Measurements from ENCODE around the gene ACTL7A. TPM values are rescaled to one million over a fixed set of nuclear protein-coding genes. Genes with fewer than 3 reads are reported as not detected.

The ACTL7A gene
- total and polyA plus RNA-seq, 2 of the 13 experiments (the other 11 are each of a cell fraction or from before 2014, with no cell fraction given), result not detected

DNA sequence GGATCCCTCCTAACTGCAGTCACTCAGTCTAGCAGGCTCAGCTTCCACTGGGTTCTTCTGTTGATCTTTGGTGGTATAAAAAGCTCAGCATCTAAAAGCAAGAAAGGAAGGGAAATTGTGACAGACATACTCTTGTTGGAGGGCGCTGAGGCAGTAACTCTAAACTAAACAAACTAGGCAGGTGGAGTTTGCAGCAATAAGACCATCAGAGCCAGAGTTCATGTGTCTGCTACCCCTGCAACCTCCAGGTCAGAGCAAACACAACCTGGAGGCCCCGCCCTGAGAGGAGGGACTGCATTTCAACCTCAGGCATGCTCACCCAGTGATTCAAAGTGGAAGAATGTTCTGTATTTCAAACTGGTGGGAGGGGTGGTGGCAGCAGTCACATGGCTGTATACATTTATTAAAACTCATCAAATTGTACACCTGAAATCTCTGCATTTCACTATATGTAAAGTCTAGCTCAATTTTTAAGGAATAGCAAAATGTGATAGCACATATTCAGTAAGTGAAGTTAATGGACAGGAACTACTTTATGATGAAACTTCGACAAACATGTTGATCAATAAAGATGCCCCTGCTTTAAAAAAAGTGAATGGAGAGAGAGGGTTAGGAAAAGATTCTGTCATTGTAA, 7.1 kb downstream of the ACTL7A start (continued):
- TF ChIP-seq ZNF20 (CRISPR knock-in tag; IDR thresholded peaks at IDR 0.05) (no peak), SNAI1 (CRISPR knock-in tag; IDR thresholded peaks at IDR 0.05; ENCODE audit: borderline replicate concordance) (0 out of 2 replicates have a peak, but pooled peaks have one; percentile 69), SMARCC2 (IDR thresholded peaks at IDR 0.05) (no peak), NFATC3 (CRISPR knock-in tag; IDR thresholded peaks at IDR 0.05) (0 out of 2 replicates have a peak, but pooled peaks have one; percentile 80), NR2F2 (IDR thresholded peaks at IDR 0.05; ENCODE audit: borderline replicate concordance, low read depth) (peak; percentile 70), MAF1 (CRISPR knock-in tag; IDR thresholded peaks at IDR 0.05; ENCODE audit: borderline replicate concordance) (no peak), ZNF484 (CRISPR knock-in tag; IDR thresholded peaks at IDR 0.05; ENCODE audit: borderline replicate concordance, low read depth) (no peak), ZNF670 (CRISPR knock-in tag; IDR thresholded peaks at IDR 0.05; ENCODE audit: borderline replicate concordance) (no peak), MTA1 (CRISPR knock-in tag; IDR thresholded peaks at IDR 0.05; ENCODE audit: borderline replicate concordance) (no peak), IRF2 (CRISPR knock-in tag; IDR thresholded peaks at IDR 0.05) (peak; percentile 71; the same call in 1 of the 2 replicates), ZNF557 (CRISPR knock-in tag; IDR thresholded peaks at IDR 0.05) (0 out of 2 replicates have a peak, but pooled peaks have one; percentile 63)
- TF ChIP-seq, protein P1, sequence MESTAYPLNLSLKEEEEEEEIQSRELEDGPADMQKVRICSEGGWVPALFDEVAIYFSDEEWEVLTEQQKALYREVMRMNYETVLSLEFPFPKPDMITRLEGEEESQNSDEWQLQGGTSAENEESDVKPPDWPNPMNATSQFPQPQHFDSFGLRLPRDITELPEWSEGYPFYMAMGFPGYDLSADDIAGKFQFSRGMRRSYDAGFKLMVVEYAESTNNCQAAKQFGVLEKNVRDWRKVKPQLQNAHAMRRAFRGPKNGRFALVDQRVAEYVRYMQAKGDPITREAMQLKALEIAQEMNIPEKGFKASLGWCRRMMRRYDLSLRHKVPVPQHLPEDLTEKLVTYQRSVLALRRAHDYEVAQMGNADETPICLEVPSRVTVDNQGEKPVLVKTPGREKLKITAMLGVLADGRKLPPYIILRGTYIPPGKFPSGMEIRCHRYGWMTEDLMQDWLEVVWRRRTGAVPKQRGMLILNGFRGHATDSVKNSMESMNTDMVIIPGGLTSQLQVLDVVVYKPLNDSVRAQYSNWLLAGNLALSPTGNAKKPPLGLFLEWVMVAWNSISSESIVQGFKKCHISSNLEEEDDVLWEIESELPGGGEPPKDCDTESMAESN (CRISPR knock-in tag; conservative IDR thresholded peaks at IDR 0.05), result peak; percentile 88; the same call in 1 of the 2 replicates
- TF ChIP-seq, protein P2, sequence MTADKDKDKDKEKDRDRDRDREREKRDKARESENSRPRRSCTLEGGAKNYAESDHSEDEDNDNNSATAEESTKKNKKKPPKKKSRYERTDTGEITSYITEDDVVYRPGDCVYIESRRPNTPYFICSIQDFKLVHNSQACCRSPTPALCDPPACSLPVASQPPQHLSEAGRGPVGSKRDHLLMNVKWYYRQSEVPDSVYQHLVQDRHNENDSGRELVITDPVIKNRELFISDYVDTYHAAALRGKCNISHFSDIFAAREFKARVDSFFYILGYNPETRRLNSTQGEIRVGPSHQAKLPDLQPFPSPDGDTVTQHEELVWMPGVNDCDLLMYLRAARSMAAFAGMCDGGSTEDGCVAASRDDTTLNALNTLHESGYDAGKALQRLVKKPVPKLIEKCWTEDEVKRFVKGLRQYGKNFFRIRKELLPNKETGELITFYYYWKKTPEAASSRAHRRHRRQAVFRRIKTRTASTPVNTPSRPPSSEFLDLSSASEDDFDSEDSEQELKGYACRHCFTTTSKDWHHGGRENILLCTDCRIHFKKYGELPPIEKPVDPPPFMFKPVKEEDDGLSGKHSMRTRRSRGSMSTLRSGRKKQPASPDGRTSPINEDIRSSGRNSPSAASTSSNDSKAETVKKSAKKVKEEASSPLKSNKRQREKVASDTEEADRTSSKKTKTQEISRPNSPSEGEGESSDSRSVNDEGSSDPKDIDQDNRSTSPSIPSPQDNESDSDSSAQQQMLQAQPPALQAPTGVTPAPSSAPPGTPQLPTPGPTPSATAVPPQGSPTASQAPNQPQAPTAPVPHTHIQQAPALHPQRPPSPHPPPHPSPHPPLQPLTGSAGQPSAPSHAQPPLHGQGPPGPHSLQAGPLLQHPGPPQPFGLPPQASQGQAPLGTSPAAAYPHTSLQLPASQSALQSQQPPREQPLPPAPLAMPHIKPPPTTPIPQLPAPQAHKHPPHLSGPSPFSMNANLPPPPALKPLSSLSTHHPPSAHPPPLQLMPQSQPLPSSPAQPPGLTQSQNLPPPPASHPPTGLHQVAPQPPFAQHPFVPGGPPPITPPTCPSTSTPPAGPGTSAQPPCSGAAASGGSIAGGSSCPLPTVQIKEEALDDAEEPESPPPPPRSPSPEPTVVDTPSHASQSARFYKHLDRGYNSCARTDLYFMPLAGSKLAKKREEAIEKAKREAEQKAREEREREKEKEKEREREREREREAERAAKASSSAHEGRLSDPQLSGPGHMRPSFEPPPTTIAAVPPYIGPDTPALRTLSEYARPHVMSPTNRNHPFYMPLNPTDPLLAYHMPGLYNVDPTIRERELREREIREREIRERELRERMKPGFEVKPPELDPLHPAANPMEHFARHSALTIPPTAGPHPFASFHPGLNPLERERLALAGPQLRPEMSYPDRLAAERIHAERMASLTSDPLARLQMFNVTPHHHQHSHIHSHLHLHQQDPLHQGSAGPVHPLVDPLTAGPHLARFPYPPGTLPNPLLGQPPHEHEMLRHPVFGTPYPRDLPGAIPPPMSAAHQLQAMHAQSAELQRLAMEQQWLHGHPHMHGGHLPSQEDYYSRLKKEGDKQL (CRISPR knock-in tag; IDR thresholded peaks at IDR 0.05; ENCODE audit: low read depth), result peak; percentile 69; the same call in 1 of the 2 replicates
- TF ChIP-seq, protein P3, sequence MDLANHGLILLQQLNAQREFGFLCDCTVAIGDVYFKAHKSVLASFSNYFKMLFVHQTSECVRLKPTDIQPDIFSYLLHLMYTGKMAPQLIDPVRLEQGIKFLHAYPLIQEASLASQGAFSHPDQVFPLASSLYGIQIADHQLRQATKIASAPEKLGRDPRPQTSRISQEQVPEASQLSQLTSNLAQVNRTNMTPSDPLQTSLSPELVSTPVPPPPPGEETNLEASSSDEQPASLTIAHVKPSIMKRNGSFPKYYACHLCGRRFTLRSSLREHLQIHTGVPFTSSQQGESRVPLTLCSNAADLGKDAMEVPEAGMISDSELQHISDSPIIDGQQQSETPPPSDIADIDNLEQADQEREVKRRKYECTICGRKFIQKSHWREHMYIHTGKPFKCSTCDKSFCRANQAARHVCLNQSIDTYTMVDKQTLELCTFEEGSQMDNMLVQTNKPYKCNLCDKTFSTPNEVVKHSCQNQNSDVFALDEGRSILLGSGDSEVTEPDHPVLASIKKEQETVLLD (CRISPR knock-in tag; IDR thresholded peaks at IDR 0.05; ENCODE audit: low read depth), result no peak
- TF ChIP-seq, protein P4, sequence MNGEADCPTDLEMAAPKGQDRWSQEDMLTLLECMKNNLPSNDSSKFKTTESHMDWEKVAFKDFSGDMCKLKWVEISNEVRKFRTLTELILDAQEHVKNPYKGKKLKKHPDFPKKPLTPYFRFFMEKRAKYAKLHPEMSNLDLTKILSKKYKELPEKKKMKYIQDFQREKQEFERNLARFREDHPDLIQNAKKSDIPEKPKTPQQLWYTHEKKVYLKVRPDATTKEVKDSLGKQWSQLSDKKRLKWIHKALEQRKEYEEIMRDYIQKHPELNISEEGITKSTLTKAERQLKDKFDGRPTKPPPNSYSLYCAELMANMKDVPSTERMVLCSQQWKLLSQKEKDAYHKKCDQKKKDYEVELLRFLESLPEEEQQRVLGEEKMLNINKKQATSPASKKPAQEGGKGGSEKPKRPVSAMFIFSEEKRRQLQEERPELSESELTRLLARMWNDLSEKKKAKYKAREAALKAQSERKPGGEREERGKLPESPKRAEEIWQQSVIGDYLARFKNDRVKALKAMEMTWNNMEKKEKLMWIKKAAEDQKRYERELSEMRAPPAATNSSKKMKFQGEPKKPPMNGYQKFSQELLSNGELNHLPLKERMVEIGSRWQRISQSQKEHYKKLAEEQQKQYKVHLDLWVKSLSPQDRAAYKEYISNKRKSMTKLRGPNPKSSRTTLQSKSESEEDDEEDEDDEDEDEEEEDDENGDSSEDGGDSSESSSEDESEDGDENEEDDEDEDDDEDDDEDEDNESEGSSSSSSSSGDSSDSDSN (CRISPR knock-in tag; IDR thresholded peaks at IDR 0.05), result 0 out of 2 replicates have a peak, but pooled peaks have one; percentile 34
- TF ChIP-seq, protein P5, sequence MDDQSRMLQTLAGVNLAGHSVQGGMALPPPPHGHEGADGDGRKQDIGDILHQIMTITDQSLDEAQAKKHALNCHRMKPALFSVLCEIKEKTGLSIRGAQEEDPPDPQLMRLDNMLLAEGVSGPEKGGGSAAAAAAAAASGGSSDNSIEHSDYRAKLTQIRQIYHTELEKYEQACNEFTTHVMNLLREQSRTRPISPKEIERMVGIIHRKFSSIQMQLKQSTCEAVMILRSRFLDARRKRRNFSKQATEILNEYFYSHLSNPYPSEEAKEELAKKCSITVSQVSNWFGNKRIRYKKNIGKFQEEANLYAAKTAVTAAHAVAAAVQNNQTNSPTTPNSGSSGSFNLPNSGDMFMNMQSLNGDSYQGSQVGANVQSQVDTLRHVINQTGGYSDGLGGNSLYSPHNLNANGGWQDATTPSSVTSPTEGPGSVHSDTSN (CRISPR knock-in tag; IDR thresholded peaks at IDR 0.05; ENCODE audit: borderline replicate concordance), result no peak

Data from HepG2 (cell line).